Endothelial cell of umbilical vein (primary cell): Measurements from ENCODE around the gene ALDH6A1. TPM values are rescaled to one million over a fixed set of nuclear protein-coding genes. Genes with fewer than 3 reads are reported as not detected.

Experiments used
- BruUV-seq: library from RNA; stranded (reverse); fragments of 400-500 nt; replicated peaks from 2 replicates; lab custom pipeline; 2021; lab: Mats Ljungman, UMichigan
- CTCF ChIA-PET: fragments of 300-600, 350-600 bp; sonication (Branson Sonifier 250); formaldehyde crosslinking; loops from one replicate; lab custom pipeline; 2021; ENCODE audit warnings: antibody characterized with exemption, inconsistent platforms; lab: Charles Lee
- POLR2A ChIA-PET: fragments of 300-600, 350-600 bp; sonication (Branson Sonifier 250); formaldehyde crosslinking; loops from one replicate; lab custom pipeline; 2021; ENCODE audit warnings: antibody characterized with exemption, inconsistent platforms; lab: Charles Lee
- DNase-seq: peaks from one replicate; pipeline ENCODE4 v3.0.0-alpha.2; 2011; ENCODE audit warnings: low read depth, low spot score
- FAIRE-seq: peaks from 2 replicates; lab custom pipeline; 2011; peaks lifted over from hg19 to GRCh38; lab: Jason Lieb, UNC
- H2AFZ ChIP-seq: 2 replicates; pipeline ENCODE4 v1.6.0; 2012; ENCODE audit warnings: low read depth, low read length, control low read depth, inconsistent platforms
- H3K27ac ChIP-seq: 2 replicates; pipeline ENCODE4 v1.5.1; 2011; ENCODE audit warnings: low read depth, mild to moderate bottlenecking, control low read depth, low read length, moderate library complexity; ENCODE audit not compliant: insufficient read depth
- H3K27me3 ChIP-seq, 2 experiments: 2 replicates each; pipeline versions ENCODE4 v1.6.0 to v1.6.1; 2011; ENCODE audit warnings: low read length in 2 of 2, mixed read lengths in 1 of 2; ENCODE audit not compliant: control insufficient read depth in 2 of 2, insufficient read depth in 2 of 2
- H3K36me3 ChIP-seq, 2 experiments: 2 replicates in 1 of 2; 3 replicates in 1 of 2; pipeline ENCODE4 v1.5.1; 2011; ENCODE audit warnings: low read length in 2 of 2, mild to moderate bottlenecking in 1 of 2, moderate library complexity in 1 of 2; ENCODE audit not compliant: control insufficient read depth in 2 of 2, insufficient read depth in 2 of 2; ENCODE audit errors: extremely low read depth in 1 of 2
- H3K4me1 ChIP-seq: 3 replicates; pipeline ENCODE4 v1.5.1; 2011; ENCODE audit warnings: mild to moderate bottlenecking, low read length; ENCODE audit not compliant: control insufficient read depth, insufficient read depth; ENCODE audit errors: extremely low read depth
- H3K4me2 ChIP-seq: 2 replicates; pipeline ENCODE4 v1.6.1; 2011; ENCODE audit warnings: low read length, control low read depth, mixed read lengths; ENCODE audit not compliant: insufficient read depth
- H3K4me3 ChIP-seq, 3 experiments: fragments of 200-600 bp in 1 of 3; sonication (generic), shearing (Covaris generic) in 1 of 3; replicated peaks in 1 of 3; 2 replicates each; pipeline ENCODE4 v1.5.1; 2011 to 2016; ENCODE audit warnings: control low read depth in 3 of 3, low read length in 3 of 3, mild to moderate bottlenecking in 2 of 3, inconsistent platforms in 1 of 3, low read depth in 1 of 3, moderate library complexity in 1 of 3; ENCODE audit not compliant: insufficient read depth in 1 of 3
- H3K79me2 ChIP-seq: 2 replicates; pipeline ENCODE4 v1.6.0; 2012; ENCODE audit warnings: low read length, inconsistent platforms; ENCODE audit not compliant: control insufficient read depth, insufficient read depth
- H3K9ac ChIP-seq: replicated peaks from 2 replicates; pipeline ENCODE3; 2011; ENCODE audit warnings: low read length, control low read depth; ENCODE audit not compliant: insufficient read depth; ENCODE audit errors: extremely low read depth
- H3K9me1 ChIP-seq: replicated peaks from 3 replicates; pipeline ENCODE4 v1.6.0; 2011; ENCODE audit warnings: mild to moderate bottlenecking, low read length; ENCODE audit not compliant: control insufficient read depth, insufficient read depth; ENCODE audit errors: extremely low read depth
- H3K9me3 ChIP-seq: replicated peaks from 2 replicates; pipeline ENCODE4 v1.5.1; 2012; ENCODE audit warnings: low read length, inconsistent platforms; ENCODE audit not compliant: control insufficient read depth, insufficient read depth
- H4K20me1 ChIP-seq: replicated peaks from 2 replicates; pipeline ENCODE3; 2011; ENCODE audit warnings: mild to moderate bottlenecking, low read length; ENCODE audit not compliant: control insufficient read depth, insufficient read depth; ENCODE audit errors: extremely low read depth
- FOS ChIP-seq: IDR thresholded peaks from 2 replicates; pipeline ENCODE4 v1.6.1; 2011; ENCODE audit warnings: mild to moderate bottlenecking, low read length, moderate library complexity, borderline replicate concordance; ENCODE audit not compliant: insufficient read depth
- MYC ChIP-seq: IDR thresholded peaks from one replicate; pipeline ENCODE4 v1.6.1; 2011; ENCODE audit warnings: mild to moderate bottlenecking, low read depth, low read length
- dilution Hi-C: fragments of 300-500 bp; cut with MboI; formaldehyde crosslinking; loops from one replicate; pipeline ENCODE4 v1.15.0; 2019; ENCODE audit warnings: low sequenced_read_pairs; ENCODE audit not compliant: extremely low pct_ligation_motif_present
- intact Hi-C: fragments of 100-400 bp; cut with micrococcal nuclease; formaldehyde crosslinking; loops from one replicate; pipeline ENCODE4 v1.10.0; 2022
- polyA plus RNA-seq, 4 experiments: library from polyadenylated mRNA; depleted of rRNA in 3 of 4; stranded (reverse) in 3 of 4; unstranded in 1 of 4; fragments of >200 nt; gene quantifications; 2 replicates each; pipeline versions ENCODE4 v1.2.1 to v1.2.3, GENCODE V29; 2011 to 2012; ENCODE audit warnings: missing spikeins in 1 of 4
- total RNA-seq: library from RNA; stranded (reverse); gene quantifications from 2 replicates; pipeline ENCODE4 v1.2.3, GENCODE V29; 2021
- TF ChIP-seq, protein P1 (sequence below), 2 donors: IDR thresholded peaks; 1 replicate in 1 of 2; 2 replicates in 1 of 2; pipeline ENCODE4 v1.5.1; 2011; ENCODE audit warnings: low read length in 2 of 2, mild to moderate bottlenecking in 2 of 2, moderate library complexity in 2 of 2, control low read depth in 1 of 2, inconsistent platforms in 1 of 2, low read depth in 1 of 2; ENCODE audit not compliant: insufficient read depth in 1 of 2; ENCODE audit errors: extremely low read depth in 1 of 2
- TF ChIP-seq, protein P2 (sequence below): IDR thresholded peaks from 2 replicates; pipeline ENCODE4 v1.6.1; 2011; ENCODE audit not compliant: insufficient read depth, insufficient read length

The ALDH6A1 gene
- total and polyA plus RNA-seq, 2 donors (not counting 3 experiments of a cell fraction or from before 2014, with no cell fraction given): 5.2 to 10.2 TPM

DNA sequence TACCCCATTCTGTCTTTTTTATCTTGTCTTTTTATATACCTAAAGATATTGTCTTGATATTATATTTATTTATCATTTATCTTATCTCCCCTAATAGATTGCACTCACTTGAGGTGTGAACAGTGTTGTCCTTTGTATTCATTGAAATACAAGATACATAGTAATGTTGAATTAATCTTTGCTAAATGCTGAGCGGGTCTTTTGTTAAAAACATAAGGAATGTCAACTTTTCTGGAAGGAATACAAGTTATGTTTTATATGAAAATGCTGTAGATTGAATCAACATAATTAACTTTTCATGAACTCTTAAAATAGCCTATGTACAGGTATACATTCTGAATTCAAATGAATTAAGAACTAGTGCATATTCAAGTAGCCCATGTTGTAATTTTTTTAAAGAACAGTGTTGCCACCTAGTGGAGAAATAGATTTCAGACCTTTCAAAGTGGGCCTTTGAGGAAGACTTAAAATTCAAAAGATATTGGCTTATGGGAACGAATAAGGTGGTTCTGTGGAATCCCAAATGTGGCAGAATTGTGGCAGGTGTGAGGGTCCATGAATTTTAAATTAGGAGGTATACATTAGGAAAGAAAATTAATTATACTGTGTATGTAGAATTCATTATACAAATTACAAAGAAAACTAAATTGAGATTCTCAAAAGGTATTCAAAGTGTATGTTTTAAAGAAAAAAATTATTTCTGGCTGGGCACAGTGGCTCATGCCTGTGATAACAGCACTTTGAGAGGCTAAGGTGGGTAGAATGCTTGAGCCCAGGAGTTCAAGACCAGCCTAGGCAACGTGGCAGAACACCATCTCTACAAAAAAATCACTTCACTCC is 46.0 kb downstream of the ALDH6A1 start:
- no peaks in the 10 kb centered on the region for H3K79me2 ChIP-seq
- ChIA-PET CTCF (interaction anchor here (0.8 to 1.3 kb wide), 4 partner anchors 13 to 310 kb away, joined by 3 read pairs; partner anchors contain the start of genes BBOF1 and ENTPD5), POLR2A (no interaction called here)
- TF ChIP-seq FOS (no peak), MYC (no peak)
- TF ChIP-seq, protein P1, sequence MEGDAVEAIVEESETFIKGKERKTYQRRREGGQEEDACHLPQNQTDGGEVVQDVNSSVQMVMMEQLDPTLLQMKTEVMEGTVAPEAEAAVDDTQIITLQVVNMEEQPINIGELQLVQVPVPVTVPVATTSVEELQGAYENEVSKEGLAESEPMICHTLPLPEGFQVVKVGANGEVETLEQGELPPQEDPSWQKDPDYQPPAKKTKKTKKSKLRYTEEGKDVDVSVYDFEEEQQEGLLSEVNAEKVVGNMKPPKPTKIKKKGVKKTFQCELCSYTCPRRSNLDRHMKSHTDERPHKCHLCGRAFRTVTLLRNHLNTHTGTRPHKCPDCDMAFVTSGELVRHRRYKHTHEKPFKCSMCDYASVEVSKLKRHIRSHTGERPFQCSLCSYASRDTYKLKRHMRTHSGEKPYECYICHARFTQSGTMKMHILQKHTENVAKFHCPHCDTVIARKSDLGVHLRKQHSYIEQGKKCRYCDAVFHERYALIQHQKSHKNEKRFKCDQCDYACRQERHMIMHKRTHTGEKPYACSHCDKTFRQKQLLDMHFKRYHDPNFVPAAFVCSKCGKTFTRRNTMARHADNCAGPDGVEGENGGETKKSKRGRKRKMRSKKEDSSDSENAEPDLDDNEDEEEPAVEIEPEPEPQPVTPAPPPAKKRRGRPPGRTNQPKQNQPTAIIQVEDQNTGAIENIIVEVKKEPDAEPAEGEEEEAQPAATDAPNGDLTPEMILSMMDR (IDR thresholded peaks at IDR 0.05; ENCODE audit: extremely low read depth in 1 of 2, insufficient read depth in 1 of 2, low read depth in 1 of 2, low read length in 2 of 2): peak; percentile 39 to 42
- TF ChIP-seq, protein P2, sequence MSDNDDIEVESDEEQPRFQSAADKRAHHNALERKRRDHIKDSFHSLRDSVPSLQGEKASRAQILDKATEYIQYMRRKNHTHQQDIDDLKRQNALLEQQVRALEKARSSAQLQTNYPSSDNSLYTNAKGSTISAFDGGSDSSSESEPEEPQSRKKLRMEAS: no peak
- dilution Hi-C loops (no loop called here), intact Hi-C loops (loop anchor here (2.0 to 5.0 kb wide), 3 partner anchors 86 to 529 kb away; partner anchors contain the start of genes COQ6 and FAM161B)
- no TSS peak for BruUV-seq
- no peak overlapping the region for H3K9ac ChIP-seq
- DNase-seq (peak; percentile 76), FAIRE-seq (peak; percentile 77)
- H2AFZ ChIP-seq: no peak overlapping the region
- H3K4me1 ChIP-seq: no peaks in the 10 kb centered on the region
- no peaks in the 10 kb centered on the region for H4K20me1 ChIP-seq
- H3K9me3 ChIP-seq: no peaks in the 10 kb centered on the region
- H3K27me3 ChIP-seq: no peaks in the 10 kb centered on the region
- H3K4me3 ChIP-seq: no peak overlapping the region
- H3K4me2 ChIP-seq: no peak overlapping the region
- no peak overlapping the region for H3K27ac ChIP-seq
- H3K9me1 ChIP-seq: no peaks in the 10 kb centered on the region
- H3K36me3 ChIP-seq: no peaks in the 10 kb centered on the region
